GM13976 (cell line): ENCODE results near the gene PDE4D.

Experiments
- DNase-seq: peaks from one replicate; pipeline ENCODE4 v3.0.0; 2012; ENCODE audit warnings: low spot score
- in situ Hi-C: fragments of 300-500 bp; cut with MboI; formaldehyde crosslinking; loops from one replicate; pipeline ENCODE4 v1.12.0; 2022; ENCODE audit warnings: low sequenced_read_pairs, mixed read lengths, inconsistent platforms; ENCODE audit not compliant: unreplicated experiment
- TF ChIP-seq, protein P1 (sequence below): IDR thresholded peaks from 2 replicates; pipeline ENCODE4 v1.5.1; 2012; ENCODE audit warnings: borderline replicate concordance, mild to moderate bottlenecking; ENCODE audit not compliant: insufficient read depth; ENCODE audit errors: extremely low read depth, missing control alignments, control extremely low read depth

Gene PDE4D

DNA sequence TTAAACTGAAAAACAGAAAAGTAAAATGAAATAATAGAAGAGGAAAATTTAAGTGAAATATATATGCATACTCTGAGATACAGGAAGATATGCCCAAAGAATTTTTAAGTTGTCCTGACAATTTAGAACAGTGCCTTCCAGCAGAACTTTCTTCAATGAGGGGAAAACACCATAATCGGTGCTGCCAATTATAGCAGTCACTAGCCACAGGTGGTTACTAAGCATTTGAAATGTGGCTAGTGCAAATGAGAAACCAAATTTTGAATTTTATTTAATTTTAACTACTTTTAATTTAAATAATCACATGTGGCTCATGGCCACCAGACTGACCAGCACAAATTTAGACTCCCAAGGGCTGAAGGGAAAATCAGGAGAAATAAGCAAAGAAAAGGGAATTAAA, 900.1 kb downstream of the PDE4D start:
- TF ChIP-seq, protein P1, sequence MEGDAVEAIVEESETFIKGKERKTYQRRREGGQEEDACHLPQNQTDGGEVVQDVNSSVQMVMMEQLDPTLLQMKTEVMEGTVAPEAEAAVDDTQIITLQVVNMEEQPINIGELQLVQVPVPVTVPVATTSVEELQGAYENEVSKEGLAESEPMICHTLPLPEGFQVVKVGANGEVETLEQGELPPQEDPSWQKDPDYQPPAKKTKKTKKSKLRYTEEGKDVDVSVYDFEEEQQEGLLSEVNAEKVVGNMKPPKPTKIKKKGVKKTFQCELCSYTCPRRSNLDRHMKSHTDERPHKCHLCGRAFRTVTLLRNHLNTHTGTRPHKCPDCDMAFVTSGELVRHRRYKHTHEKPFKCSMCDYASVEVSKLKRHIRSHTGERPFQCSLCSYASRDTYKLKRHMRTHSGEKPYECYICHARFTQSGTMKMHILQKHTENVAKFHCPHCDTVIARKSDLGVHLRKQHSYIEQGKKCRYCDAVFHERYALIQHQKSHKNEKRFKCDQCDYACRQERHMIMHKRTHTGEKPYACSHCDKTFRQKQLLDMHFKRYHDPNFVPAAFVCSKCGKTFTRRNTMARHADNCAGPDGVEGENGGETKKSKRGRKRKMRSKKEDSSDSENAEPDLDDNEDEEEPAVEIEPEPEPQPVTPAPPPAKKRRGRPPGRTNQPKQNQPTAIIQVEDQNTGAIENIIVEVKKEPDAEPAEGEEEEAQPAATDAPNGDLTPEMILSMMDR = no peak
- no peak for DNase-seq
- in situ Hi-C loops = no loop called here

DNA sequence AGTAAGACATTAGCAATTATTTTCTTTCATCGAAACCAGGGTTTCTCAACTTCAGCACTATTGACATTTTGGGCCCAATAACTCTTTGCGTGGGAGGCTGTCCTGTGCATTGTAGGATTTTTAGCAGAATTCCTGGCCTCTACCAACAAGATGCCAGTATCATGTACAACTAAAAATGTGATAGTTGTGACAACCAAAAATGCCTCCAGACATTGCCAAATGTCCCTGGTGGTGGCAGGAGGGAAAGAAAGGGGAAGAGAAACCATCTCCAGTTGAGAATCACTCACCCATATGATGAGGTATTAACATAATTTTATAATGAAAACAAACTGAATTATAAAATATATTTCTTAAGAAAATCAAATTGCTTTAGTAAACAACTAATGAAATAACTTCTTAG, 904.6 kb downstream of the PDE4D start:
- TF ChIP-seq, protein P1 = no peak
- in situ Hi-C loops = no loop called here
- DNase-seq = no peak

DNA sequence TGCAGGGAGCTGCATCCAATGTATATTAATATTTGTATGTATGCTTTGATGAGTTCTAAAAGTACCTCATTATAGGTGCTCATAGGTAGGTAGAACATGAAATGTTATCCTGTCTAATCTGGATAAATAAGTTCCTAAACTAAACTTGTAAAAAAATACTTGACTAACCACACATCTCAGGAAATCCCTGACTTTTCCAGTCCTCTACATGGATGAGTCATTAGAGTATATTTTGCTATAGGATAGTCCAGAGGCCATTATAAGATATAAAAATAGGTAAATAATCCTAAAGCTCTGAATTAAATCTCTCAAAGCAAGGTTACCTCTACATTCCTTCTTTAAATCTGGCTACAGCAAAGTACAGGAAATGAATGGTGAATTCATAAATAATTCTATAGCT, 906.3 kb downstream of the PDE4D start:
- TF ChIP-seq, protein P1 = no peak
- no peak for DNase-seq
- in situ Hi-C loops = no loop called here

DNA sequence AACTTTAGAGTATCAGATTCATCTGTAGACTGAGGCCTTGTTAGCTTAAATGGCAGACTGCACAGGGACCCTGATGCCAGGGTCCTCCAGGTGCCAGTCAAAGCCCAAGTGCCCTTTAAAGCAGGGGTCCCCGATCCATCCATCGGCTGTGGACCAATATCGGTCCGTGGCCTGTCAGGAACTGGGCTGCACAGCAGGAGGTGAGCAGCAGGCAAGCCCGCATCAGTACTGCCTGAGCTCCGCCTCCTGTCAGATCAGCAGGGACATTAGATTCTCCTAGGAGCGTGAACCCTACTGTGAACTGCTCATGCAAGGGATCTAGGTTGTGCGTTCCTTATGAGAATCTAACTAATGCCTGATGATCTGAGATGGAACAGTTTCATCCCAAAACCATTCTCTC, 907.2 kb downstream of the PDE4D start:
- TF ChIP-seq, protein P1 = no peak
- no peak for DNase-seq
- in situ Hi-C loops = no loop called here

DNA sequence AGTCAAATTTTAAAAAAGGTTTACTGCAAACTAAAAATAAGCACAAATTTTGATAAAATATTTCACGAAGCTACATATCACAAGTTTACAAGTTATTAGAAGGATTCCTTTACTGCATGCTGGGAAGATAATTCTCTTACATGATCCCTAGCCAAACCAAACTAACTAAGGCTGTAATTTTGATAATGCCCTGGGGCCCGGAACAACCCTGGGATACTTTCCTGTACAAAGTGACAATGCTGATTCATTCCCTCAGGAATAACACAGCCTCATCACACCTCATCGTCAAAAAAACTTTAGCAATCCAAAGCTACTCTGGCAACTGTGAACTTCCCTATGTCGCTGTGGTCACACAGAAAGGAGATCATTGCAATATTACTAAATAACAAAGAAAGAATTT, 907.8 kb downstream of the PDE4D start:
- DNase-seq = no peak
- in situ Hi-C loops = no loop called here
- TF ChIP-seq, protein P1 = no peak

DNA sequence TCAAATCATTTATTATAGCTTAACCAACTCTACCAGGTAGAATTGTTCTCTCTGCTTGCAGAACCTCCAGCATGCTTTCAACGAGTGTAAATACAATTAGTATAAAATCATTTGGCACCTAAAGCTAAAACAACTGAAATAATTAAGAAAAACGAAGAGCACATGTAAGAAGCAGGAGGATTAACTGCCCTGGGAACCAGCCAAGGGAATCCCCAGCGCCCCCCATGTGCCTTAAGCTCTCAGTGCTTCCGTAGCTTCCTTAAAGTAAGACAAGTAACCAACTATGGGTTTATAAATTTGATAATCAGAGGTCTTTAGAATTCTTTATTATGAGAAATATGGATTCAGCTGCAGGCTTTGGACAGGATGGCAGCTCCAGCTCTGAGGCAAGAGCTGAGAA, 908.2 kb downstream of the PDE4D start:
- TF ChIP-seq, protein P1 = no peak
- DNase-seq = no peak
- in situ Hi-C loops = no loop called here
